ENCODE data around the gene SLC45A1. TPM values are rescaled to one million over a fixed set of nuclear protein-coding genes. Genes with fewer than 3 reads are reported as not detected.
A peak's percentile ranks its signal among the peaks of the same experiment; 100 is the strongest.

The SLC45A1 gene
- total RNA-seq, 2 experiments from 2014 or later: 0.13 TPM; not detected in 1

DNA sequence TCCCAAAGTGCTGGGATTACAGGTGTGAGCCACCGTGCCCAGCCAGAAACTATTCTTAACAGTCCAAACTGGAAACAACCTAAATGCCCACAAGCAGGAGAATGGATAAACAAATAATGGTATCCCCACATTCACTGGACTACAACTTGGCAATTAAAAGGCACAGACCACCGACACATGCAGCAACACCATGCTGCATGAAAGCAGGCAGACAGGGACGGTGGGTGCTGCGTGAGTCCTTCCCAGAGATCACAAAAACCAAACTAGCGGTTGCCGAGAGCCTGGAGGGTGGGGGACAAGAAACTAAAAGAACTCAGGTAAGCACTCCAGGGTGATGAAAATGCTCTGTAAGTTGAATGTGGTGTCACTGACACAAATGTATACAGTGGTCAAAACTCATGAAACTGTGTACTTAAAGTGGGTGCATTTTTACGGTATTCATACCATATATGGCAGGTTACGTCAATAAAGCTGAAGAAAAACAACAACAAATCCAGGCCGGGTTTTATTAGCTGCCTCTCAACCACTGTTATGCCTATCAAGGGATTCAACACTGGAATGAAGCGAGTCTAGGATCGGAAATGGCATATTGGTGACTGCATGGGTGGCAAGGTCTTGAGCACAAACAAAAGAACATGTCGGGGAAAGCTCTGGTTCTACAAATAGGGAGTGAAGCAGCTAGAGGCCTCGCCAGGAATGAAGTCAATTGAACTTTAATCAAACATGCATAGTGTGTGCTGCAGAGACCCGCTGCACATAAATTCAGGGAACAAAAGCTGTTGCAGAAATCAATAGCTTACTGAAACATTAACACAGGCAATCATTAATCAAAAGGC is 52.4 kb downstream of the SLC45A1 start:
- Mint-ChIP-seq H3K4me1 (ENCODE audit: low read depth) (peaks cover 7% of the 10 kb centered on the region), H3K27me3 (ENCODE audit: low read depth) (no peaks in the 10 kb centered on the region), H3K27ac (no peak overlapping the region), H3K36me3 (ENCODE audit: low read depth) (peaks cover 4% of the 10 kb centered on the region), H3K4me3 (no peak overlapping the region), H3K9me3 (ENCODE audit: insufficient read depth) (no peaks in the 10 kb centered on the region)
- ATAC-seq: no peak
- ChIA-PET POLR2A (interaction anchor here (1.0 kb wide), 1 partner anchor 54 kb away, joined by 3 read pairs; no protein-coding TSS in a partner anchor), CTCF (interaction anchor here (0.7 to 1.0 kb wide), 3 partner anchors 14 to 20 kb away, joined by 3 read pairs; no protein-coding TSS in a partner anchor)
- DNase-seq: no peak

DNA sequence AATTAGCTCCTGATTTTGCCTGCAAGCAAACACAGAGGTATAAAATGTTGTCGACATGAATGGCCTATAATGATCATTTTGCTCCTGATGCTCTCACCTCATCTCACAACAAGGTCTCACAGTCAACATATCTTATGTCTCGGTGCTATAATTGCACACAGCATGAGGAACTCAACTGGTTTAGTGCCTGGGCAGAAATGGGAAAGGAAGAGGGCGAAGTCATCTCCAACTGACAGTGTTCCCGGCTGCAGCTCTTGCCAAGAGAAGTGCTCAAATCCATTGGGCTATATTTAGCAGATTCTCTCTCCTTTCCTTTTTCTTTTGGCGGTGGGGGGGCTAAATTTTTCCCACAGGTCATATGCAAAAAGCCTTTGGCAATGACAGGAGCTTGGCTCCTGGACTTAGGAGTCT is 53.0 kb downstream of the SLC45A1 start:
- Mint-ChIP-seq H3K4me1 (ENCODE audit: low read depth) (peaks cover 7% of the 10 kb centered on the region), H3K4me3 (no peak overlapping the region), H3K36me3 (ENCODE audit: low read depth) (no peaks in the 10 kb centered on the region), H3K27ac (no peak overlapping the region), H3K27me3 (ENCODE audit: low read depth) (no peaks in the 10 kb centered on the region), H3K9me3 (ENCODE audit: insufficient read depth) (no peaks in the 10 kb centered on the region)
- CTCF ChIA-PET: interaction anchor here (0.7 to 1.3 kb wide), 5 partner anchors 13 to 395 kb away, joined by 3 to 4 read pairs (median 3); no protein-coding TSS in a partner anchor
- POLR2A ChIA-PET: interaction anchor here (1.0 kb wide), 1 partner anchor 54 kb away, joined by 3 read pairs; no protein-coding TSS in a partner anchor
- ATAC-seq (no peak), DNase-seq (no peak)

DNA sequence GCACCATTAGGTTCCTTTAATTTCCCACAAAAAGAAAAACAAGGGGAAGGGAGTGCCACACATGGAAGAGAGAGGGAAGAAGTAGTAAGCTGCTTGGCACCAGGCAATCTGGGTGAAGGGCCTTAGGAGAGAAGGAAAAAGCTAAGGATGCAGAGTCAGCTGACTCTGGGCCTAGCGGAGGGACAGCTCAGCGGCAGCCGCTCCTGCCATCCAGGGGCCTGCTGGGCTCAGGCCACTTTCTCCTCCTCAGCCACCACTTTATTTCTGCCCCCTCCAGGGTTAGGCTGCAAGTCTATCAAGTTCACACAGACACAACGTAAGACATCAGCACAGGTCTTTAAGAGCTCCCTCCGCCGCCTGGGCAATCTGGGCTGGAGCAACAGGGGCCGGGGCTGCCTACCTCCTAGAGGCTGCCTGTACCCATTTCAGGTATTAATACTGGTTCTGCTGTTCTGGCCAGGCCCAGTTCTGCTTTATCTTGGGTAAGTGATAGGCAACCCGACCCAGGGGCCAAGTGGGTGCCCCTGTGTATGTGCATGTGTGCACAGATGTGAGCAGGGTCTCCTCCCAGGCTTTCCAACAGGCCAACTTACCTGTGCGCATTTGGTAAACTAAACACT is 53.6 kb downstream of the SLC45A1 start:
- Mint-ChIP-seq H3K9me3 (ENCODE audit: insufficient read depth) (no peaks in the 10 kb centered on the region), H3K27me3 (ENCODE audit: low read depth) (no peaks in the 10 kb centered on the region), H3K27ac (no peak overlapping the region), H3K36me3 (ENCODE audit: low read depth) (no peaks in the 10 kb centered on the region), H3K4me1 (ENCODE audit: low read depth) (peaks cover 7% of the 10 kb centered on the region), H3K4me3 (no peak overlapping the region)
- ChIA-PET CTCF (interaction anchor here (1.0 to 1.3 kb wide), 3 partner anchors 38 to 396 kb away, joined by 3 to 4 read pairs (median 3); no protein-coding TSS in a partner anchor), POLR2A (no interaction called here)
- DNase-seq (no peak), ATAC-seq (no peak)

DNA sequence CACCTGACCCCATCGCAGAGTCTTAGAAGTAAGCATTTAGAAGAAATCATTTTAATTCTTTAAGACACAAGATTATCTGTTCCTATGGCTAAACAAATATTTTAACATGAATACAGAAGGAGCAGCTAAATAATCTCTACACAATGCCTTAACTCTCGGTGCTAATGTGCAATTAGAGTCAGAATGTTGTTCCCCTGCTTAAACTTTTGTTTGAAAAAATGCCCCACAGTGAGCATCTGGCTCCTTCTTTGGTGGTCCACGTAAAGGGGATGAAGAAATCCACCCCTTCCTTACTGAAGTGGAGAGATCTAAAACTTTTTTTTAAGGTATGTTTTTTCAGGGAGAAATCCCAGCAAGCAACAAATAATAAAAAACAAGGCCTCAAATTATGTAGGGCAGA is 55.2 kb downstream of the SLC45A1 start:
- no peak overlapping the region for H3K27ac Mint-ChIP-seq
- no peak for ATAC-seq
- POLR2A ChIA-PET: no interaction called here

DNA sequence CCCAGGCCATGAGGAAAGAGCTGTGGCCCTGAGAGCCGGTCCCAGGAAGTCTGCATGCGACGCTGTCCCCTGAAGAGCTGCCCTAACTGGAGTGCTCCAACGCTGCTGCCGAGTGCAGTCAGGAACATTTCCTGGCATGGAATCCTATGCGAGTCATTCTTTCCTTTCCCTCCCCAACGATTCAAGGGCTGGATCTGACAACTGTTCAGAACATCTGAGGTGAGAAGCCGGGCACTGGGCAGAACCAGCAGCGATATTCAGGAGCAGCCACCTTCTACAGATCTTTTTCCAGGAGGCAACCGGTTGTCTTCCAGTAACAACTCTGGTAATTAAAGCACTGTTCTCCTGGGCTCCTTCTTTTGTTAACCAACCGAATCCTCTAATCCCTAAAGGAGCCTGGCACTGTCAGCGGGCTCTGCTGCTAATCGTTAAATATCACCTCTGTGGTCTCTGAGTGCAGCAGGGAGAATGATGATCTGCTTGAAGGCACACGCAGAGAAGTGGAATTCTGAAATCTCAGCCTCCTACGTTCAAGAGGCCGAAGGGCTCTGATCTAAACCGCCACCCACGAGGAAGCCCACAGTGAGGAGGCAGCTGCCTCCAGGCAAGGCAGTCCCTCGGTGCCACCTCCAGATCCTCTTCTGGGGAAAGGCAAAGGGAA is 55.8 kb downstream of the SLC45A1 start:
- peaks cover 12% of the 10 kb centered on the region for H3K4me1 Mint-ChIP-seq (ENCODE audit: low read depth)
- ATAC-seq: no peak
- no peaks in the 10 kb centered on the region for H3K9me3 Mint-ChIP-seq (ENCODE audit: insufficient read depth)
- H3K27ac Mint-ChIP-seq: no peak overlapping the region
- CTCF ChIA-PET: no interaction called here
- POLR2A ChIA-PET: no interaction called here
- no peak overlapping the region for H3K4me3 Mint-ChIP-seq
- DNase-seq: no peak
- H3K27me3 Mint-ChIP-seq (ENCODE audit: low read depth): no peaks in the 10 kb centered on the region
- no peaks in the 10 kb centered on the region for H3K36me3 Mint-ChIP-seq (ENCODE audit: low read depth)

More for the DNA sequence above, 55.2 kb downstream of the SLC45A1 start:
- no peak for DNase-seq
- H3K4me3 Mint-ChIP-seq: no peak overlapping the region
- H3K27me3 Mint-ChIP-seq (ENCODE audit: low read depth): no peaks in the 10 kb centered on the region
- no peaks in the 10 kb centered on the region for H3K9me3 Mint-ChIP-seq (ENCODE audit: insufficient read depth)
- peaks cover 7% of the 10 kb centered on the region for H3K4me1 Mint-ChIP-seq (ENCODE audit: low read depth)
- CTCF ChIA-PET: interaction anchor here (0.8 kb wide), 1 partner anchor 130 kb away, joined by 3 read pairs; no protein-coding TSS in a partner anchor
- no peaks in the 10 kb centered on the region for H3K36me3 Mint-ChIP-seq (ENCODE audit: low read depth)

DNA sequence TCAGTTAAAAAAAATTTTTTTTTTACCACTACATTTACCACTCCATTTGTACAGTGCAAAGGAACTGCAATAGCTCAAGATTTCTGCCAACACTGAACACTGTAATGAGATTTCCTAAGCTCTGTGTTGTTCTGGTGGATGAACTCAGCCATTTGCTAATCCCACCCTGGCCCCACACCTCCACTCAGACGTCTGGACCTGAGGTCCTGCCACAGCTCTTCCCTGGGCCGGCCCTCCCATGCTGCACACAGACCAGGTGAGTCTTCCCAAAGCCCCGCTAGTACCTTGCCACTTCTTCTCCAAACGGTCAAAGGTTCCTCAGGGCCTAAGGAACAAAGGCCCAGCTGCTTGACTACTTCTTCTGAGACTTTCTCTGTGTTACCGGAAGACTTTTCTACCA is 56.4 kb downstream of the SLC45A1 start:
- H3K27me3 Mint-ChIP-seq (ENCODE audit: low read depth): no peaks in the 10 kb centered on the region
- ChIA-PET CTCF (no interaction called here), POLR2A (no interaction called here)
- no peak overlapping the region for H3K4me3 Mint-ChIP-seq
- no peaks in the 10 kb centered on the region for H3K36me3 Mint-ChIP-seq (ENCODE audit: low read depth)
- ATAC-seq (no peak), DNase-seq (no peak)
- peaks cover 18% of the 10 kb centered on the region for H3K4me1 Mint-ChIP-seq (ENCODE audit: low read depth)
- no peaks in the 10 kb centered on the region for H3K9me3 Mint-ChIP-seq (ENCODE audit: insufficient read depth)
- no peak overlapping the region for H3K27ac Mint-ChIP-seq

DNA sequence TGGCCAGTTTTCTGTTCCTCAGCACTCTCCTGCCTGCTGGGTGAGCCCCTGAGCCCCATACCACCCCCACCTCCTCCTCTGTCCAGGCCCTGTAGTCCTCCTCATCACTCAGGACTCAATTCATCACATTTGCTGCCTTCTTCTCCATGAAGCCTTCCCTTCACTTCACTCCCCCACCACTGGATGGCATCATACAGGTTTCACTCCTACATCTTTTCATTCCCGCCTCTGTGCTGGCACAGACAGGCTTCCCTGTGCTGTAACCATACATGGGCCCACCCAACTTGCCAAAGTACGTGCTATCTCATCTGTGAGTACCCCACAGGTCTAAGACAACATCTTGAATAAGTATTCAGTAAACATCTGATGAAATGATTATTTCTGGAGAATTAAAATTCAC is 56.9 kb downstream of the SLC45A1 start:
- no peak for ATAC-seq
- no peaks in the 10 kb centered on the region for H3K9me3 Mint-ChIP-seq (ENCODE audit: insufficient read depth)

DNA sequence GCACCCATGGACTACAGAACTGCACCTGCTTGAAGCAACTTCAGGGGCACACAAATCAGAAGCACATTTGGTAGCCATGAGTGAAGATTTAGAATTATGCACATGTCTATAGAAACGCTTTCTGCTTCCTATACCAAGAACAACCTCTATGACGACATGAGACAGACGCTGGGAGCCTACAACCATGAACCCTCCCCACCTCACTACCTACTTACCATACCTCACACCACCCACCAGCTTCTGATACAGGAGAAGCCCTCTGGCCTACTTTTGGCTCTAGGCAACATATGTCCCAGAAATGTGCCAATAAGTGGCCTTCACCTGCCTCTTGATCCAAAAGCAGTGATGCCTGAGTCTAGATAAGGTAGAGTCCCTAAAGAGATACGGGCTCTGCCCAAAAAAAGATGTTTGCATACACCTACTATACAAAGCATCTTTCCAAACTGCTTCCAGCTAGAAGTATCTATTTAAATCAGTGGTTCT is 58.5 kb downstream of the SLC45A1 start:
- no peak for ATAC-seq
- Mint-ChIP-seq H3K36me3 (ENCODE audit: low read depth) (peaks cover 4% of the 10 kb centered on the region), H3K27ac (no peak overlapping the region), H3K4me3 (no peak overlapping the region), H3K9me3 (ENCODE audit: insufficient read depth) (no peaks in the 10 kb centered on the region), H3K4me1 (ENCODE audit: low read depth) (peaks cover 17% of the 10 kb centered on the region), H3K27me3 (ENCODE audit: low read depth) (no peaks in the 10 kb centered on the region)
- CTCF ChIA-PET: no interaction called here
- DNase-seq: no peak
- POLR2A ChIA-PET: no interaction called here

More for the DNA sequence above, 56.9 kb downstream of the SLC45A1 start:
- no peak overlapping the region for H3K27ac Mint-ChIP-seq
- H3K4me3 Mint-ChIP-seq: no peak overlapping the region
- H3K4me1 Mint-ChIP-seq (ENCODE audit: low read depth): peaks cover 15% of the 10 kb centered on the region
- CTCF ChIA-PET: no interaction called here
- no peak for DNase-seq
- POLR2A ChIA-PET: no interaction called here
- no peaks in the 10 kb centered on the region for H3K36me3 Mint-ChIP-seq (ENCODE audit: low read depth)
- H3K27me3 Mint-ChIP-seq (ENCODE audit: low read depth): no peaks in the 10 kb centered on the region

DNA sequence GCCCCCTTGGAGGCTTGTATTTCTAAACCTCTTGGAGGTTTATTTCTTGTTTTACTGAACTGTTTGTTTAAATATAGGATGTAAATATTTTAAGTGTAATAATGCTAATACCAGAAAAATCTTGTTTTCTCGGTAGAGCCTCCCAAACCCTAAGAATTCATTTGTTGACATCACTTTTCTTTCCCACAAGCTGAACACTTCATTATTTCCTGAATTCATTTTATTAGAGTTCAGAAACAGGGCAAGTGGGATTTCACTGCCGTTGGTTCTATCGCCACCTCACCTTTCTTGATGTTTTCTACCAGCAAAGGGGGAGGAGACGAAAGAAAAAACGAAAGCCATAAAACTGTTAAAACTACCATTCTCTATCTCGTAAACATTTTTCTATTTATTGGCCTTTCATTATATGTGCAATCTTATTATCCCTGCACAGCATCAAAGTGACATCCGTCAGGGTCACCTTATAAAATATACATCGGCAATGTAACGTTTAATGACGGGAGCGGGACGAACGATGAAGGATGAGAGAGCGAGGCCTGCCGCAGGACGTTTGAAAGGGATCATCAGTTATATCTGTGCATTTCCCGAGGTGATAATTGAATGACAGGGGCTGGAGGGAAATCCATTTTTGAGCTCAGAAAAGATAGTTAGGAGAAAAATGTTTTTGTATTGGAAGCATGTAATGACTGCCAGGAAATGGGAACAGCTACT is 59.5 kb downstream of the SLC45A1 start:
- Mint-ChIP-seq H3K4me1 (ENCODE audit: low read depth) (peaks cover 24% of the 10 kb centered on the region), H3K27ac (no peak overlapping the region), H3K9me3 (ENCODE audit: insufficient read depth) (no peaks in the 10 kb centered on the region), H3K36me3 (ENCODE audit: low read depth) (peaks cover 4% of the 10 kb centered on the region), H3K27me3 (ENCODE audit: low read depth) (no peaks in the 10 kb centered on the region), H3K4me3 (no peak overlapping the region)
- ATAC-seq (no peak), DNase-seq (no peak)
- POLR2A ChIA-PET: no interaction called here
- CTCF ChIA-PET: interaction anchor here (1.0 kb wide), 1 partner anchor 9 kb away, joined by 3 read pairs; no protein-coding TSS in a partner anchor

DNA sequence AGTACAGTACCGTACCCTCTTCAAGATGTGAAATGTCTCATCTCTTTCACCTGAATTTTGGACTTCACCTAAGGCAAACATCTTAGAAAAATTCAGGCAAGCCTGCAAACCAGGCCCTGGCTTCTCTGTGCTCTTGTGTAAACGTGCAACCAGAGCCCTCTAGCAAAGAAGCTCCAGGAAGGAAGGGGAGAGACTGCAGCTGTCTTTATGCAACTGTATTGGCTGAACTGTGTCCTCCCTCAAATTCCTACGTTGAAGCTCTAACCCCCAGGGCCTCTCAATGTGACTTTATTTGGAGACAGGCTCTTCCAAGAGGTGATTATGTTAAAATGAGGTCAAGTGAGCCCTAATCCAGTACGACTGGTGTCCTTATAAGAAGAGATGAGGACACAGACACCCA is 60.3 kb downstream of the SLC45A1 start:
- Mint-ChIP-seq H3K36me3 (ENCODE audit: low read depth) (peaks cover 7% of the 10 kb centered on the region), H3K27me3 (ENCODE audit: low read depth) (no peaks in the 10 kb centered on the region), H3K4me1 (ENCODE audit: low read depth) (peaks cover 32% of the 10 kb centered on the region), H3K9me3 (ENCODE audit: insufficient read depth) (no peaks in the 10 kb centered on the region), H3K27ac (no peak overlapping the region), H3K4me3 (no peak overlapping the region)
- ATAC-seq (no peak), DNase-seq (no peak)
- ChIA-PET POLR2A (no interaction called here), CTCF (interaction anchor here (1.0 kb wide), 1 partner anchor 10 kb away, joined by 3 read pairs; no protein-coding TSS in a partner anchor)

DNA sequence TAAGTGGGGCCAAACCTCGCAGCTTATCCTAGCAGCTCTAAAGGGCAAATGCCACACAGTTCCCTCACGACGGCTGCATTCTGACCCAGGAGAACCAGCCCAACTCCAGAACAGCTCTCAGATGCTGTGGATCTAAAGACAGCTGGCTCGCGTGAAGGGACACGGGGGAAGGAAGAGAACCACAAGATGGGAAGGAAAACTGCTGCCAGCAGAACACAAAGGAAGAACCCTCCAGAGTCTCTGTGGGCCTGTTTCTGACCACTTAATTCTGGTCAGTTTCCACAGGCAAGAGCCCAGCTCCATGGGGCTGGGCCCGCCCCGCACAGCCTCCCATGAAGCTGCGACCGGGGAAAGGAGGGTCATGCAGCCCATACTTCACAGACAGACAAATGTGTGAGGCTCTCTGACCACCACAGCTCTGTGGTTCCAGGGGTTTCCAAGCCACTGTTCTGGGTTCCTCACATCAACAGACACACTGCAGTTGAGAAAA is 61.1 kb downstream of the SLC45A1 start:
- ChIA-PET POLR2A (no interaction called here), CTCF (no interaction called here)
- Mint-ChIP-seq H3K4me1 (ENCODE audit: low read depth) (peaks cover 38% of the 10 kb centered on the region), H3K36me3 (ENCODE audit: low read depth) (peaks cover 10% of the 10 kb centered on the region), H3K4me3 (no peak overlapping the region), H3K27me3 (ENCODE audit: low read depth) (no peaks in the 10 kb centered on the region), H3K27ac (peak overlapping the region; percentile 63), H3K9me3 (ENCODE audit: insufficient read depth) (no peaks in the 10 kb centered on the region)
- DNase-seq: no peak
- no peak for ATAC-seq

Measured in activated CD8-positive, alpha-beta T cell treated with anti-CD3 and anti-CD28 coated beads, Interleukin-2, amount 10 ng/mL, durations not matched to agents 7 days and 5 days (primary cell).